Osteocyte (in vitro differentiated cells): ENCODE data around the gene HDAC4. TPM values are rescaled to one million over a fixed set of nuclear protein-coding genes. Genes with fewer than 3 reads are reported as not detected.

Experiments
- DNase-seq: peaks from one replicate; pipeline ENCODE4 v3.0.0; 2021; ENCODE audit warnings: mixed read lengths; ENCODE audit not compliant: unreplicated experiment; ENCODE audit errors: extremely low spot score
- H3K27ac Mint-ChIP-seq: one replicate; pipeline ENCODE4 v1.8.0; 2021; ENCODE audit warnings: mild to moderate bottlenecking, mixed read lengths; ENCODE audit not compliant: unreplicated experiment
- H3K27me3 Mint-ChIP-seq: one replicate; pipeline ENCODE4 v1.8.0; 2021; ENCODE audit warnings: mixed read lengths; ENCODE audit not compliant: unreplicated experiment
- H3K36me3 Mint-ChIP-seq: one replicate; pipeline ENCODE4 v1.8.0; 2021; ENCODE audit warnings: mixed read lengths; ENCODE audit not compliant: unreplicated experiment
- H3K4me1 Mint-ChIP-seq: one replicate; pipeline ENCODE4 v1.8.0; 2021; ENCODE audit warnings: mixed read lengths; ENCODE audit not compliant: unreplicated experiment
- H3K4me3 Mint-ChIP-seq: one replicate; pipeline ENCODE4 v1.8.0; 2021; ENCODE audit warnings: mild to moderate bottlenecking, moderate library complexity, mixed read lengths; ENCODE audit not compliant: unreplicated experiment
- H3K9me3 Mint-ChIP-seq: one replicate; pipeline ENCODE4 v1.8.0; 2021; ENCODE audit warnings: mixed read lengths; ENCODE audit not compliant: unreplicated experiment
- total RNA-seq: library from RNA; stranded (reverse); gene quantifications from 2 replicates; pipeline ENCODE4 v1.2.1, GENCODE V29; 2021
- TF ChIP-seq, protein P1 (sequence below): fragments of 200-600 bp; sonication (generic); IDR thresholded peaks from 2 replicates; pipeline ENCODE4 v1.5.0; 2021; ENCODE audit warnings: antibody characterized with exemption, mild to moderate bottlenecking, moderate library complexity

The HDAC4 gene
- total RNA-seq, 1 donor from 2014 or later = 30.3 TPM

DNA sequence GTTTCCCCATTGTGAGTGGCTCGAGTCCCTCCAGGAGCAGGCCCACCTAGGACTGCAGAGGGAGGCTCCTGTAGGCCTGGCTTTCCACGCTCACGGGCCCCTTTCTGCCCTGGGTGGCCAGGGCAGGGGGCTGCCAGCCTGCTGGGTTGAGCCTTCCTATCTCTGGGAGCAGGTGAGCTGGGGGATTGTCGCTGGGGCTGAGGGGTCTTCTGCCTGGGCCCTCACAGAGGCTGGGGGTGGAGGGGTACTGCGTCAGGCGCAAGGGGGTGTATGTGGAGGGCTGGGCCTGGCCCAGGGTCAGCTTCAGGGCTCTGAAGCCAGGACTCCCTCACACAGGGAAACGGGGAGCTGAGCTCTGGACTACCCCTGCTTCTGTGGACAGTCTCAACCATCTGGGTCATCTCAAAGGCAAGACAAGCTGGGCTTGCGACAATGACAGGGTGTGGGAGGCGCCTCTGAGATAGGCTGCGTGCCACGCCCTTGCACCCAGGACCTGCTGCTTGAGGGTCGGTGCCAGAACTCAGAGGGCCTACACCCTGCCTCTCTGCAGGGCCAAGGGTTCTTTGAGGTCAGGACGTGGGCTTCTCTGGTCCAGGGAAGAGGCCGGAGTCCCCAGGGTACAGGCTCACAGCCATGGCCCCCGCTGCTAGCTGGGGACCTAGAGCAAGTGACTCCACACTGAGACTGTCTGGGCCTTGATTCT lies 346.9 kb downstream of the HDAC4 start:
- TF ChIP-seq, protein P1, sequence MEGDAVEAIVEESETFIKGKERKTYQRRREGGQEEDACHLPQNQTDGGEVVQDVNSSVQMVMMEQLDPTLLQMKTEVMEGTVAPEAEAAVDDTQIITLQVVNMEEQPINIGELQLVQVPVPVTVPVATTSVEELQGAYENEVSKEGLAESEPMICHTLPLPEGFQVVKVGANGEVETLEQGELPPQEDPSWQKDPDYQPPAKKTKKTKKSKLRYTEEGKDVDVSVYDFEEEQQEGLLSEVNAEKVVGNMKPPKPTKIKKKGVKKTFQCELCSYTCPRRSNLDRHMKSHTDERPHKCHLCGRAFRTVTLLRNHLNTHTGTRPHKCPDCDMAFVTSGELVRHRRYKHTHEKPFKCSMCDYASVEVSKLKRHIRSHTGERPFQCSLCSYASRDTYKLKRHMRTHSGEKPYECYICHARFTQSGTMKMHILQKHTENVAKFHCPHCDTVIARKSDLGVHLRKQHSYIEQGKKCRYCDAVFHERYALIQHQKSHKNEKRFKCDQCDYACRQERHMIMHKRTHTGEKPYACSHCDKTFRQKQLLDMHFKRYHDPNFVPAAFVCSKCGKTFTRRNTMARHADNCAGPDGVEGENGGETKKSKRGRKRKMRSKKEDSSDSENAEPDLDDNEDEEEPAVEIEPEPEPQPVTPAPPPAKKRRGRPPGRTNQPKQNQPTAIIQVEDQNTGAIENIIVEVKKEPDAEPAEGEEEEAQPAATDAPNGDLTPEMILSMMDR = no peak
- Mint-ChIP-seq H3K9me3 (no peaks in the 10 kb centered on the region), H3K36me3 (peaks cover 21% of the 10 kb centered on the region), H3K27ac (no peak overlapping the region), H3K4me1 (peaks cover 7% of the 10 kb centered on the region), H3K4me3 (no peak overlapping the region), H3K27me3 (no peaks in the 10 kb centered on the region)
- no peak for DNase-seq

DNA sequence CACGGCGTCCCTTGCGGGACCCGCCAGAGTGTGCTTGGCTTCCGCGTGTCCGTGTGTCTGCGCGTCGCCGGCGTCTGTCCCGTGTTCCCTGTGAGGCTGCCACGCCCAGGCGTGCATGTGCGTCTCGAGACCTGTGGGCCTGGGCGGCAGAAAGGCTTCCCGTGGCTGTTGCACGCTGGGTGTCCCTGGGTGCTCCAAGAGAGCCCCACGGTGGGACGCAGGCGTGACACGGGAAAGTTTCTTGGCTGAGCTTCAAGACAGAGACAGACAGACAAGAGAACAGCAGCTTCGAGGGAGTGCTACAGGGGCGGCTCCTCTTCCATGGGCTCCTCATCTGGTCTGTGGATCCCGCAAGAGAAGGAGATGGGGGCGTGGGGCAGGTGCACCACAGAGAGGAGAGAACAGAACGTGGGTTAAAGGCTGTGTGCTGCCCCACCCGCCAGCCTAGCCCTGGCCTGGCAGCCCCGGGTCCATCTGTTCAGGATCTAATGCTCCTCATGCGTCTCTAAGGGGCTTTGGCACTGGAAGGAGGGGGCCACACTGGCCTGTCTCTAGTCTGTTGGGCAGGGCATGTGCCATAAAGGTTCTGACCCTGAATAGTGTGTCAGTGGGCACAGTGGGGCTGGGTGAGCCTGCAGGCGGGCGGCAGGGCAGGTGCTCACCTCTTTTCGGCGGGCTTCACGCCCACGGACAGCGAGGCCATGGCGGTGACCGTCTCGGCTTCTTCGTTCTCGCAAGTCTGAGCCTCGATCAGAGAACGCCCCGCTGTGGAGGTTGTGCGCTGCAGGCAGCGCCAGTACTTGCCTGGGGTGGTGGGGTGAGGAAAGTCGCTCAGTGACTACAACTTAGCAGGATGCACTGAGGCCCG lies 347.8 kb downstream of the HDAC4 start:
- TF ChIP-seq, protein P1 = no peak
- peaks cover 24% of the 10 kb centered on the region for H3K36me3 Mint-ChIP-seq
- H3K9me3 Mint-ChIP-seq = no peaks in the 10 kb centered on the region
- no peaks in the 10 kb centered on the region for H3K27me3 Mint-ChIP-seq
- no peak overlapping the region for H3K4me3 Mint-ChIP-seq
- H3K4me1 Mint-ChIP-seq = peaks cover 12% of the 10 kb centered on the region
- no peak for DNase-seq
- H3K27ac Mint-ChIP-seq = no peak overlapping the region

DNA sequence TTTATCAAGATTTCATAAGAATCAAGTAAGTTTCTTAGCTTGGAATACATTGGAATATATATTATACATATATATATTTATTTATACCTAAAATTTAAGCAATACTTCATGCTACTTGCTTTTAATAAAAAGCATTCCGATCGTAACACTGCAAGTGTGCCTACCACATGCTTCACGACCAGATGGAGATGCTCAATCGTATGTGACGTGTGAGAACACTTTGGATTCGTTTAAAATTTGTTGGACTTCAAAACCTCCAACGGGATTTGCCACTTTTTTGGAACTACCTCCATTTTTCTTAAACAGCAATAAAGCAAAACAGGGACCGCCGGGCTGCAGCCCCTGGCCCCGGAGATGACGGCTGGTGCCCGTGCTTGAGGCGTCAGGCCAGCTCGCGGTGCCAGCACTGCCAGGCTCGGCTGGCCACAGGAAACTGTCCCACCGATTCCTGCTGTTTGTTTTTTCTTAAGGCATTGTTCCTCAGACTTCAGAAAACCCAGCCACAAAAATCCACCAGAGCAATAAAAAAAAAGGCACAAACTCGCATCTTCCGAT lies 348.9 kb downstream of the HDAC4 start:
- Mint-ChIP-seq H3K36me3 (peaks cover 24% of the 10 kb centered on the region), H3K4me3 (no peak overlapping the region), H3K4me1 (peaks cover 12% of the 10 kb centered on the region), H3K9me3 (no peaks in the 10 kb centered on the region), H3K27me3 (no peaks in the 10 kb centered on the region), H3K27ac (no peak overlapping the region)
- no peak for DNase-seq
- TF ChIP-seq, protein P1 = no peak

DNA sequence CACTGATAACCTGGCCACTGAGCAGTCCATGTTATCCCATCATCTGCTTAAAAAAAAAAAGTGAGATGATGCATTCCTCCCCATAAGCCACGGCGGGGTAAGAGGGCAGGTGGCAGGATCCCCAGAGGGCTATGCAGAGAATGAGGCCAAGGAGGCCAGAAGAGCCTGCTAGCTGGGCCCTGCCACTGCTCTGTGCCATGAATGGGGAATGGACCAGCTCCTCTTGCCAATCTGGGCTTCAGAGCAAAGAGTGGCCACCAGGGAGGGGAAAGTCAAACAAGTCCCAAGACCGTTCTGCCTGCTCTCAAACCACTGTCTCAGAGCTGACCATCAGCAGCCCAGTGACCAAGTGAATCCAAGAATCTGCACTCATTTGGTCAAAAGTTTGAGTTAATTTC lies 350.6 kb downstream of the HDAC4 start:
- H3K4me1 Mint-ChIP-seq = peaks cover 12% of the 10 kb centered on the region
- H3K27ac Mint-ChIP-seq = no peak overlapping the region
- no peak overlapping the region for H3K4me3 Mint-ChIP-seq
- DNase-seq = no peak
- H3K9me3 Mint-ChIP-seq = no peaks in the 10 kb centered on the region
- TF ChIP-seq, protein P1 = no peak
- no peaks in the 10 kb centered on the region for H3K27me3 Mint-ChIP-seq
- peaks cover 23% of the 10 kb centered on the region for H3K36me3 Mint-ChIP-seq
